ENCODE measurements around the gene MEIS2.

DNA sequence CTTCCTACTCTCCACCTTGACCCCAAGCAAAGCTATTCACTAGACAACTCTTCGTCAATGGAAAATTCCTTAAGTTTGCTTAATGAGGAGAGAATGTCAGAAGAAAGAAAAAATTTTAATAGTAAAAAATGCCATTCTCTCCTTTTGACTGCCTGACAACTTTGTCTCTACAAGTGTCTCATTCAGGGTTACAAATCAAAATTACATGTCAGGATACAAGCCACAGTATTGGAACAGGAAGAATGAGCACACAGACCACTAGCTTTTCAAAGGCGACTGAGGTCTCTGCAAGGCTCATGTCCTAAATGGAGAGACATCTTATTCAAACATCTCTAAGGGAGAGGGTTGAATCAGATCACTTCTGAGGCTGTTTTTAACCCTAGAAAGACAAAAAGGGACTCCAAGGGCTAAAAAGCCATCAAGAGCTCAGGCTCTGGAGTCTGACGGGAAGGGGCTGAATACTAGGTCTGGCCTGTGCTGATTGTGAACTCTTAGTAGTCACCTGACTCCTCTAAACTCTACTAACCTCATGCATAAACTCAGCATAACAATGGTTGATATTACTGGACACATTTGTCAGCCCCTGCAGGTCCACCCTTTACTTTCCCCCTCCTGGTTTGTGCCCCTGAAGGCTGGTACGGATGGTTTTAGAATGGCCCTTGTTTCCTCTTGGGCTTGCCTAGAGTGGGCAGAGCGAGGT lies 12.8 kb upstream of the MEIS2 start:
- TF ChIP-seq KAT7 (CRISPR knock-in tag; IDR thresholded peaks at IDR 0.05; ENCODE audit: borderline replicate concordance) (no peak), ZNF792 (CRISPR knock-in tag; IDR thresholded peaks at IDR 0.05) (no peak), ERF (CRISPR knock-in tag; IDR thresholded peaks at IDR 0.05) (no peak), NFE2L1 (CRISPR knock-in tag; IDR thresholded peaks at IDR 0.05; ENCODE audit: borderline replicate concordance) (no peak), SUZ12 (IDR thresholded peaks at IDR 0.05; ENCODE audit: low read depth, low read length) (no peak), ZFYVE20 (CRISPR knock-in tag; IDR thresholded peaks at IDR 0.05; ENCODE audit: borderline replicate concordance, low read depth) (no peak), ATF1 (CRISPR knock-in tag; IDR thresholded peaks at IDR 0.05) (no peak), KDM3A (CRISPR knock-in tag; IDR thresholded peaks at IDR 0.05; ENCODE audit: low read depth) (no peak), BCL6 (CRISPR knock-in tag; IDR thresholded peaks at IDR 0.05) (no peak), EZH2 (conservative IDR thresholded peaks at IDR 0.05; ENCODE audit: low read depth, low read length) (no peak)
- TF ChIP-seq, protein P1, sequence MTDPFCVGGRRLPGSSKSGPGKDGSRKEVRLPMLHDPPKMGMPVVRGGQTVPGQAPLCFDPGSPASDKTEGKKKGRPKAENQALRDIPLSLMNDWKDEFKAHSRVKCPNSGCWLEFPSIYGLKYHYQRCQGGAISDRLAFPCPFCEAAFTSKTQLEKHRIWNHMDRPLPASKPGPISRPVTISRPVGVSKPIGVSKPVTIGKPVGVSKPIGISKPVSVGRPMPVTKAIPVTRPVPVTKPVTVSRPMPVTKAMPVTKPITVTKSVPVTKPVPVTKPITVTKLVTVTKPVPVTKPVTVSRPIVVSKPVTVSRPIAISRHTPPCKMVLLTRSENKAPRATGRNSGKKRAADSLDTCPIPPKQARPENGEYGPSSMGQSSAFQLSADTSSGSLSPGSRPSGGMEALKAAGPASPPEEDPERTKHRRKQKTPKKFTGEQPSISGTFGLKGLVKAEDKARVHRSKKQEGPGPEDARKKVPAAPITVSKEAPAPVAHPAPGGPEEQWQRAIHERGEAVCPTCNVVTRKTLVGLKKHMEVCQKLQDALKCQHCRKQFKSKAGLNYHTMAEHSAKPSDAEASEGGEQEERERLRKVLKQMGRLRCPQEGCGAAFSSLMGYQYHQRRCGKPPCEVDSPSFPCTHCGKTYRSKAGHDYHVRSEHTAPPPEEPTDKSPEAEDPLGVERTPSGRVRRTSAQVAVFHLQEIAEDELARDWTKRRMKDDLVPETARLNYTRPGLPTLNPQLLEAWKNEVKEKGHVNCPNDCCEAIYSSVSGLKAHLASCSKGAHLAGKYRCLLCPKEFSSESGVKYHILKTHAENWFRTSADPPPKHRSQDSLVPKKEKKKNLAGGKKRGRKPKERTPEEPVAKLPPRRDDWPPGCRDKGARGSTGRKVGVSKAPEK (CRISPR knock-in tag; IDR thresholded peaks at IDR 0.05; ENCODE audit: borderline replicate concordance), result no peak
- TF ChIP-seq, protein P2, sequence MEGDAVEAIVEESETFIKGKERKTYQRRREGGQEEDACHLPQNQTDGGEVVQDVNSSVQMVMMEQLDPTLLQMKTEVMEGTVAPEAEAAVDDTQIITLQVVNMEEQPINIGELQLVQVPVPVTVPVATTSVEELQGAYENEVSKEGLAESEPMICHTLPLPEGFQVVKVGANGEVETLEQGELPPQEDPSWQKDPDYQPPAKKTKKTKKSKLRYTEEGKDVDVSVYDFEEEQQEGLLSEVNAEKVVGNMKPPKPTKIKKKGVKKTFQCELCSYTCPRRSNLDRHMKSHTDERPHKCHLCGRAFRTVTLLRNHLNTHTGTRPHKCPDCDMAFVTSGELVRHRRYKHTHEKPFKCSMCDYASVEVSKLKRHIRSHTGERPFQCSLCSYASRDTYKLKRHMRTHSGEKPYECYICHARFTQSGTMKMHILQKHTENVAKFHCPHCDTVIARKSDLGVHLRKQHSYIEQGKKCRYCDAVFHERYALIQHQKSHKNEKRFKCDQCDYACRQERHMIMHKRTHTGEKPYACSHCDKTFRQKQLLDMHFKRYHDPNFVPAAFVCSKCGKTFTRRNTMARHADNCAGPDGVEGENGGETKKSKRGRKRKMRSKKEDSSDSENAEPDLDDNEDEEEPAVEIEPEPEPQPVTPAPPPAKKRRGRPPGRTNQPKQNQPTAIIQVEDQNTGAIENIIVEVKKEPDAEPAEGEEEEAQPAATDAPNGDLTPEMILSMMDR (CRISPR knock-in tag; IDR thresholded peaks at IDR 0.05), result no peak

Measured in HepG2 (cell line).